SU-DHL-6 (cell line): ENCODE data around the gene VWF.
A peak's percentile ranks its signal among the peaks of the same experiment; 100 is the strongest.

Source experiments
- EZH2phosphoT487 ChIP-seq: fragments of 200-600 bp; sonication (generic), shearing (Covaris generic); conservative IDR thresholded peaks from 2 replicates; pipeline ENCODE4 v1.6.1; 2018; ENCODE audit warnings: mild to moderate bottlenecking, antibody characterized with exemption, low read length, moderate library complexity, mixed read lengths
- TF ChIP-seq, protein P1 (sequence below): fragments of 200-600 bp; sonication (generic); IDR thresholded peaks from one replicate; pipeline ENCODE4 v1.5.1; 2017; ENCODE audit warnings: antibody characterized with exemption, mild to moderate bottlenecking, low read length, moderate library complexity; ENCODE audit not compliant: insufficient read depth, poor library complexity, severe bottlenecking

DNA sequence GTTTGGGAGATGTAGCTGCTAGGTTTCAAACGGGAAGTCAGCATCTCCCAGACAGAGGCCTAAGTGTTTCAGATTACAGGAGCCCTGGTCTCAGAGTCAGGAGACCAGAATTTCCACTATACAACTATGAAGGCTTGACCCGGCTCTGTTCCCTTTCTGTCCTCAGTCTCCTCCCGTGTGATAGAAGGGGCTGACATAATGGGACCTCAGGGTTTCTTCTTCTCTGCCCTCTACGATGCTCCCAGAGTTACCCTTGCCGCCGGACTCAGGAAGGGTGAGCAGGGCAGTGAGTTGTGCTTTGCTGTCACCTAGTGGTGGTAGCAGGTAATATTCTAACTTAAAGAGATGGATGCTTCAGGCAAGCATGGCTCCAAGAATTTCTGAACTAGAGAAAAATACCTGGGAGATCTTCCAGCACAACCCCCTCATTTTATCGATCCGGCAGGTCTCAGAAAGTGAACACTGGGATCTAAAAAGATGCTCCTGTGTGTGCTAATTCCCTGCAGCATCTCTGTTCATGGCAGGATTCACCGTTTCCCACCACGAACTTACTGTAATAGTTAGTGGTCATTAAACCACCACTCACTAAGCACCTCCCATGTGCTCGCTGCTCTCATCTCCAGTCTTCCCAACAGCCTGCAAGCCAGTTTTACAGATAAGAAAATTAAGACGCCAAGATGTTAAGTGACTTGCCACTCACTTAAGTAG lies 84.4 kb downstream of the VWF start:
- TF ChIP-seq, protein P1, sequence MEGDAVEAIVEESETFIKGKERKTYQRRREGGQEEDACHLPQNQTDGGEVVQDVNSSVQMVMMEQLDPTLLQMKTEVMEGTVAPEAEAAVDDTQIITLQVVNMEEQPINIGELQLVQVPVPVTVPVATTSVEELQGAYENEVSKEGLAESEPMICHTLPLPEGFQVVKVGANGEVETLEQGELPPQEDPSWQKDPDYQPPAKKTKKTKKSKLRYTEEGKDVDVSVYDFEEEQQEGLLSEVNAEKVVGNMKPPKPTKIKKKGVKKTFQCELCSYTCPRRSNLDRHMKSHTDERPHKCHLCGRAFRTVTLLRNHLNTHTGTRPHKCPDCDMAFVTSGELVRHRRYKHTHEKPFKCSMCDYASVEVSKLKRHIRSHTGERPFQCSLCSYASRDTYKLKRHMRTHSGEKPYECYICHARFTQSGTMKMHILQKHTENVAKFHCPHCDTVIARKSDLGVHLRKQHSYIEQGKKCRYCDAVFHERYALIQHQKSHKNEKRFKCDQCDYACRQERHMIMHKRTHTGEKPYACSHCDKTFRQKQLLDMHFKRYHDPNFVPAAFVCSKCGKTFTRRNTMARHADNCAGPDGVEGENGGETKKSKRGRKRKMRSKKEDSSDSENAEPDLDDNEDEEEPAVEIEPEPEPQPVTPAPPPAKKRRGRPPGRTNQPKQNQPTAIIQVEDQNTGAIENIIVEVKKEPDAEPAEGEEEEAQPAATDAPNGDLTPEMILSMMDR: peak; percentile 66
- no peak for TF ChIP-seq EZH2phosphoT487
